HG02798 (cell line): ENCODE results near the gene VWF.
"Not testable (repeated sequence)": the region's sequence is repeated elsewhere in the genome, so short reads cannot be mapped to it uniquely, and the experiment has no call there.

Source experiments
- ATAC-seq: cut with Tn5 transposase; IDR thresholded peaks from one replicate; pipeline ENCODE4 v1.9.1; 2021; ENCODE audit warnings: mild to moderate bottlenecking; ENCODE audit not compliant: unreplicated experiment, poor library complexity

The VWF gene

GRCh38 chr12:6110006-6110405, 14.5 kb downstream of the VWF start:
- no peak for ATAC-seq

GRCh38 chr12:6106218-6106617, 18.3 kb downstream of the VWF start:
- no peak for ATAC-seq

- ATAC-seq = no peak
These were observed 19.6 kb downstream of the VWF start for GRCh38 chr12:6104842-6105241.

GRCh38 chr12:6104027-6104426, 20.4 kb downstream of the VWF start:
- no peak for ATAC-seq

- ATAC-seq = not testable (repeated sequence)
These were observed 22.4 kb downstream of the VWF start for GRCh38 chr12:6102021-6102420.

GRCh38 chr12:6099316-6099715, 25.2 kb downstream of the VWF start:
- no peak for ATAC-seq

- no peak for ATAC-seq
These were observed 27.1 kb downstream of the VWF start for GRCh38 chr12:6097411-6097810.

- no peak for ATAC-seq
These were observed 27.9 kb downstream of the VWF start for GRCh38 chr12:6096527-6096926.

GRCh38 chr12:6095269-6095668, 29.2 kb downstream of the VWF start:
- no peak for ATAC-seq

- ATAC-seq = no peak
These were observed 30.7 kb downstream of the VWF start for GRCh38 chr12:6093764-6094163.

- no peak for ATAC-seq
These were observed 31.4 kb downstream of the VWF start for GRCh38 chr12:6092784-6093722.

- ATAC-seq = no peak
These were observed 32.5 kb downstream of the VWF start for GRCh38 chr12:6091786-6092566.

- no peak for ATAC-seq
These were observed 33.7 kb downstream of the VWF start for GRCh38 chr12:6090803-6091202.

GRCh38 chr12:6088921-6089747, 35.3 kb downstream of the VWF start:
- ATAC-seq = no peak

GRCh38 chr12:6086316-6086715, 38.2 kb downstream of the VWF start:
- ATAC-seq = no peak

- no peak for ATAC-seq
These were observed 38.6 kb downstream of the VWF start for GRCh38 chr12:6085841-6086240.

- ATAC-seq = no peak
These were observed 39.5 kb downstream of the VWF start for GRCh38 chr12:6084969-6085450.

GRCh38 chr12:6084261-6084968, 40.1 kb downstream of the VWF start:
- no peak for ATAC-seq

- no peak for ATAC-seq
These were observed 40.9 kb downstream of the VWF start for GRCh38 chr12:6083601-6084000.

- ATAC-seq = no peak
These were observed 41.9 kb downstream of the VWF start for GRCh38 chr12:6082613-6083012.
